Stimulated activated CD4-positive, alpha-beta T cell treated with anti-CD3 and anti-CD28 coated beads, Interleukin-4, amount 100 ng/mL, for 24 hours (primary cell): ENCODE measurements around the gene EYA2.

Source experiments
- DNase-seq: peaks from one replicate; pipeline ENCODE4 v3.0.0-alpha.2; 2020

The EYA2 gene

GRCh38 chr20:47237715-47238114, 343.1 kb downstream of the EYA2 start:
- DNase-seq: no peak
